Bronchial epithelial cell (primary cell): Measurements from ENCODE around the gene DPEP1. TPM values are rescaled to one million over a fixed set of nuclear protein-coding genes. Genes with fewer than 3 reads are reported as not detected.
"Not testable (repeated sequence)": the region's sequence is repeated elsewhere in the genome, so short reads cannot be mapped to it uniquely, and the experiment has no call there.

ENCODE experiments used
- DNase-seq: peaks from one replicate; pipeline ENCODE4 v3.0.0-alpha.2; 2010; ENCODE audit warnings: low read depth
- FAIRE-seq: peaks from 2 replicates; lab custom pipeline; 2011; peaks lifted over from hg19 to GRCh38; lab: Jason Lieb, UNC
- H3K27me3 ChIP-seq: 2 replicates; pipeline ENCODE4 v1.5.1; 2011; ENCODE audit warnings: low read length; ENCODE audit not compliant: control insufficient read depth, insufficient read depth
- H3K36me3 ChIP-seq: 2 replicates; pipeline ENCODE4 v1.5.1; 2011; ENCODE audit warnings: low read length; ENCODE audit not compliant: control insufficient read depth, insufficient read depth
- H3K4me3 ChIP-seq: 2 replicates; pipeline ENCODE4 v1.5.1; 2011; ENCODE audit warnings: mild to moderate bottlenecking, low read depth, low read length, control low read depth
- total RNA-seq: library from RNA; depleted of rRNA; stranded (reverse); fragments of >200 nt; gene quantifications from 2 replicates; pipeline ENCODE4 v1.2.1, GENCODE V29; 2014
- TF ChIP-seq, protein P1 (sequence below): IDR thresholded peaks from 2 replicates; pipeline ENCODE4 v1.5.1; 2011; ENCODE audit warnings: mild to moderate bottlenecking, moderate library complexity, low read length, control low read depth, inconsistent platforms; ENCODE audit not compliant: insufficient read depth, severe bottlenecking

Gene DPEP1
- total RNA-seq, 1 donor from 2014 or later = 0.26 TPM

DNA sequence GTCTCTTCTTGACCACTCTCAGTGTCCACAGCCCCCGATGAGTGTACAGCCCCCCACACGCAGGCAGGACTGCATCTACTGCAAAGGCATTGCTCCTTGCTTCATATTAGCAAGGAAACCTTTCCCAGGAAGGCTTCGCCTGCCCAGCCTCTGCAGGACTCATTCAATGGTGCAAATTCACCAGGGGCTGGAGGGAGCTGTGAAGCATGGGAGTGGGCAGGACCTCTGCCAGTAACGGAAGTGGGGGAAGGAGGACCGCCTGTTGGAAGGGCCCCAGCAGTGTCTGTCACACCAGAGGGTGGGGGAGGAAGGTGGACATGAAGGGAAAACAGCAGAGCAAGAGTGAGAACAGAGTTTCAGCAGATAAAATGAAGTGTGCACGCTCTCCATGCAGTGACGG is 46.7 kb downstream of the DPEP1 start:
- TF ChIP-seq, protein P1, sequence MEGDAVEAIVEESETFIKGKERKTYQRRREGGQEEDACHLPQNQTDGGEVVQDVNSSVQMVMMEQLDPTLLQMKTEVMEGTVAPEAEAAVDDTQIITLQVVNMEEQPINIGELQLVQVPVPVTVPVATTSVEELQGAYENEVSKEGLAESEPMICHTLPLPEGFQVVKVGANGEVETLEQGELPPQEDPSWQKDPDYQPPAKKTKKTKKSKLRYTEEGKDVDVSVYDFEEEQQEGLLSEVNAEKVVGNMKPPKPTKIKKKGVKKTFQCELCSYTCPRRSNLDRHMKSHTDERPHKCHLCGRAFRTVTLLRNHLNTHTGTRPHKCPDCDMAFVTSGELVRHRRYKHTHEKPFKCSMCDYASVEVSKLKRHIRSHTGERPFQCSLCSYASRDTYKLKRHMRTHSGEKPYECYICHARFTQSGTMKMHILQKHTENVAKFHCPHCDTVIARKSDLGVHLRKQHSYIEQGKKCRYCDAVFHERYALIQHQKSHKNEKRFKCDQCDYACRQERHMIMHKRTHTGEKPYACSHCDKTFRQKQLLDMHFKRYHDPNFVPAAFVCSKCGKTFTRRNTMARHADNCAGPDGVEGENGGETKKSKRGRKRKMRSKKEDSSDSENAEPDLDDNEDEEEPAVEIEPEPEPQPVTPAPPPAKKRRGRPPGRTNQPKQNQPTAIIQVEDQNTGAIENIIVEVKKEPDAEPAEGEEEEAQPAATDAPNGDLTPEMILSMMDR = no peak
- DNase-seq (no peak), FAIRE-seq (no peak)
- Histone ChIP-seq H3K36me3 (peaks cover 5% of the 10 kb centered on the region), H3K4me3 (no peak overlapping the region), H3K27me3 (no peaks in the 10 kb centered on the region)

DNA sequence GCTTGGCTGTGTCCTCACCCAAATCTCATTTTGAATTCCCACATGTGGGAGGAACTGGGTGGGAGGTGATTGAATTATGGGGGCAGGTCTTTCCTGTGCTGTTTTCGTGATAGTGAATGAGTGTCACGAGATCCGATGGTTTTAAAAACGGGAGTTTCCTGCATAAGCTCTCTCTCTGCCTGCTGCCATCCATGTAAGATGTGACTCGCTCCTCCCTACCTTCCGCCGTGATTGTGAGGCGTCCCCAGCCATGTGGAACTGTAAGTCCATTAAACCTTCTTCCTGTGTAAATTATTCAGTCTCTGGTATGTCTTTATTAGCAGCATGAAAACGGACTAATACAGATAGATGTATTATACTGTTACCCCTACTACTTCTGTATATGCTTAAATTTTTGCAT is 47.8 kb downstream of the DPEP1 start:
- Histone ChIP-seq H3K4me3 (no peak overlapping the region), H3K27me3 (no peaks in the 10 kb centered on the region), H3K36me3 (peaks cover 3% of the 10 kb centered on the region)
- DNase-seq (no peak), FAIRE-seq (no peak)
- TF ChIP-seq, protein P1 = no peak

DNA sequence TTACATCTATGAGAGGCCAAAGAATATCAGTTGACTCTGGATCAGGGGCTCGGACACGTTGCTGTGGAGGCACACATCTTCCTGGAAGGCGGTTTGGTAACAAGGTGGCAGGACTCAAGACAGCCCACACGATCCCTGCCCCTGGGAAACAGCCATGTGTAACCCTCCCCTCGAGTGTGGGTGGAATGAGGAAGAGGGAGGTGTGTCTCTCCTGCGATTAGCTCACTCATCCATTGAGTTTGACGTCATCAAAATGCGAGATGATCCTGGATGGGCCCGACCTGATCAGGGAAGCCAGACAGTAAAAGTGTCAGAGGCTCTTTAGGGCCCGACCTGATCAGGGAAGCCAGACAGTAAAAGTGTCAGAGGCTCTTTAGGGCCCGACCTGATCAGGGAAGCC is 50.8 kb downstream of the DPEP1 start:
- H3K27me3 ChIP-seq, DNase-seq, H3K36me3 ChIP-seq, H3K4me3 ChIP-seq, FAIRE-seq: not testable (repeated sequence)

DNA sequence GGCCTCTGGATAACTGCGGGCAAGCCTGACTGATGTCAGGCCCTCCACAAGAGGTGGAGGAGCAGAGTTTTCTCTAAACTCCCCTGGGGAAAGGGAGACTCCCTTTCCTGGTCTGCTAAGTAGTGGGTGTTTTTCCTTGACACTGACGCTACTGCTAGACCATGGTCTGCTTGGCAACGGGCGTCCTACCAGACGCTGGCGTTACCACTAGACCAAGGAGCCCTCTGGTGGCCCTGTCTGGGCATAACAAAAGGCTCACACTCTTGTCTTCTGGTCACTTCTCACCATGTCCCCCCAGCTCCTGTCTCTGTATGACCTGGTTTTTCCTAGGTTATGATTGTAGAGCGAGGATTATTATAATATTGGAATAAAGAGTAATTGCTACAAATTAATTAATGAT is 53.6 kb downstream of the DPEP1 start:
- H3K27me3 ChIP-seq, H3K36me3 ChIP-seq, FAIRE-seq, DNase-seq, H3K4me3 ChIP-seq: not testable (repeated sequence)
- TF ChIP-seq, protein P1 = peak; percentile 37

DNA sequence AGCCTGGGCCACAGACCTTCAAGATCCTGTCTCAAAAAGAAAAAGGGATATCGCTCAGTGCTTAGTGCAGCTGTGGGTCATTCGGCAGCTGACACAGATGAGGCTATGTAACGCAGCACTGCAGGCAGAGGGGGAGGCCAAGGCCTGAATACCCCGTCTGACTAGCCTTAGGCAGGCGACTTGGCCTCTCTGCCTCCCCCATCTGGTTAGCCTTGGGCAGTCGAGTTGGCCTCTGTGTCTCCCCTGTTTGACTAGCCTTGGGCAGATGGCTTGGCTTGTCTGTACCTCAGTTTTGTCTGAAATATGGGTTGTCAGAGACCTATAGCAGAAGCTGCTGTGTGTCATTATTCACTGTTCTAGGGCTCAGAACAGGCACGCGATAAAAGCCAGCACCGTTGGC is 54.2 kb downstream of the DPEP1 start:
- no peaks in the 10 kb centered on the region for H3K27me3 ChIP-seq
- H3K4me3 ChIP-seq = no peak overlapping the region
- TF ChIP-seq, protein P1 = no peak
- peaks cover 2% of the 10 kb centered on the region for H3K36me3 ChIP-seq
- DNase-seq = no peak
- FAIRE-seq = no peak

- TF ChIP-seq, protein P1 = no peak
- DNase-seq = no peak
- Histone ChIP-seq H3K36me3 (no peaks in the 10 kb centered on the region), H3K4me3 (peak overlapping the region; percentile 32), H3K27me3 (no peaks in the 10 kb centered on the region)
- FAIRE-seq = no peak
Measured at GRCh38 chr16:89668790-89669158, 55.3 kb downstream of the DPEP1 start.
